HCT116 (cell line): ENCODE measurements around the gene AP2A1. TPM values are rescaled to one million over a fixed set of nuclear protein-coding genes. Genes with fewer than 3 reads are reported as not detected.
A peak's percentile ranks its signal among the peaks of the same experiment; 100 is the strongest.

Experiments
- ATAC-seq: fragments of 200-7000 bp; cut with Tn5 transposase; 2 replicates; pipeline ENCODE4 v1.9.1; 2020; ENCODE audit warnings: mild to moderate bottlenecking, moderate library complexity
- BruUV-seq: library from RNA; stranded (reverse); fragments of 400-500 nt; replicated peaks from 2 replicates; lab custom pipeline; 2021; lab: Mats Ljungman, UMichigan
- CTCF ChIA-PET: fragments of 300-600 bp; sonication (Branson Sonifier 250); formaldehyde crosslinking; loops from one replicate; lab custom pipeline; 2021; ENCODE audit warnings: antibody characterized with exemption; lab: Charles Lee
- POLR2A ChIA-PET: fragments of 300-600, 350-600 bp; sonication (Branson Sonifier 250); formaldehyde crosslinking; loops from one replicate; lab custom pipeline; 2021; ENCODE audit warnings: antibody characterized with exemption; lab: Charles Lee
- RAD21 ChIA-PET, 2 experiments: fragments of 300-600 bp; sonication (Branson Sonifier 250); formaldehyde crosslinking; loops; one replicate each; lab custom pipeline; 2023; ENCODE audit warnings: low total read pairs in 2 of 2; ENCODE audit not compliant: uncharacterized antibody in 2 of 2, unreplicated experiment in 2 of 2, low non-redundant PET in 1 of 2; lab: Charles Lee
- DNase-seq: peaks from one replicate; pipeline ENCODE4 v3.0.0-alpha.2; 2010; ENCODE audit warnings: low read depth, low spot score
- H2AFZ ChIP-seq: fragments of 200-600 bp; shearing (Covaris generic), sonication (generic); 2 replicates; pipeline ENCODE4 v1.6.1; 2017; ENCODE audit warnings: low read depth, mixed run types, mixed read lengths, antibody characterized with exemption, low read length; ENCODE audit not compliant: poor library complexity, severe bottlenecking
- H3K27ac ChIP-seq: 2 replicates; pipeline ENCODE4 v1.5.1; 2012; ENCODE audit warnings: low read depth, low read length
- H3K27me3 ChIP-seq: fragments of 200-600 bp; sonication (generic); 2 replicates; pipeline ENCODE4 v1.6.1; 2016; ENCODE audit warnings: mixed run types, low read length, mixed read lengths; ENCODE audit not compliant: insufficient read depth
- H3K36me3 ChIP-seq, 2 experiments: fragments of 200-500 bp in 1 of 2; fragments of 200-600 bp in 1 of 2; sonication (Bioruptor generic) in 1 of 2; sonication (generic) in 1 of 2; 2 replicates each; pipeline versions ENCODE4 v1.5.1 to v1.6.1; 2014 to 2016; ENCODE audit warnings: low read length in 2 of 2, inconsistent platforms in 1 of 2, mixed read lengths in 1 of 2, mixed run types in 1 of 2; ENCODE audit not compliant: insufficient read depth in 2 of 2, control insufficient read depth in 1 of 2
- H3K4me1 ChIP-seq, 2 experiments: fragments of 200-600 bp in 1 of 2; sonication (generic) in 1 of 2; 2 replicates each; pipeline versions ENCODE4 v1.5.1 to v1.6.1; 2012 to 2017; ENCODE audit warnings: low read length in 2 of 2, inconsistent platforms in 1 of 2, mild to moderate bottlenecking in 1 of 2, mixed read lengths in 1 of 2, mixed run types in 1 of 2, moderate library complexity in 1 of 2; ENCODE audit not compliant: insufficient read depth in 2 of 2, control insufficient read depth in 1 of 2
- H3K4me2 ChIP-seq: fragments of 200-600 bp; sonication (generic); 2 replicates; pipeline ENCODE4 v1.6.1; 2017; ENCODE audit warnings: mixed run types, low read length, mixed read lengths
- H3K4me3 ChIP-seq, 2 experiments: fragments of 200-600 bp in 1 of 2; sonication (generic) in 1 of 2; replicated peaks in 1 of 2; 2 replicates each; pipeline ENCODE4 v1.5.1; 2011 to 2016; ENCODE audit warnings: low read length in 2 of 2, control low read depth in 1 of 2, low read depth in 1 of 2, mild to moderate bottlenecking in 1 of 2, mixed read lengths in 1 of 2, mixed run types in 1 of 2
- H3K79me2 ChIP-seq: fragments of 200-600 bp; sonication (generic); 2 replicates; pipeline ENCODE4 v1.6.1; 2017; ENCODE audit warnings: mild to moderate bottlenecking, mixed run types, low read length, moderate library complexity, mixed read lengths; ENCODE audit not compliant: insufficient read depth
- H3K9ac ChIP-seq: fragments of 200-600 bp; sonication (generic); 2 replicates; pipeline ENCODE4 v1.6.1; 2016; ENCODE audit warnings: low read length, mixed read lengths
- H3K9me2 ChIP-seq: fragments of 200-600 bp; sonication (generic), shearing (Covaris generic); 2 replicates; pipeline ENCODE4 v1.6.1; 2017; ENCODE audit warnings: mixed run types, mild to moderate bottlenecking, moderate library complexity; ENCODE audit not compliant: insufficient read depth
- H3K9me3 ChIP-seq, 2 experiments: fragments of 200-500 bp in 1 of 2; fragments of 200-600 bp in 1 of 2; sonication (Bioruptor generic) in 1 of 2; sonication (generic) in 1 of 2; 2 replicates each; pipeline ENCODE4 v1.6.1; 2014 to 2017; ENCODE audit warnings: low read length in 2 of 2, mixed read lengths in 2 of 2, inconsistent platforms in 1 of 2, low read depth in 1 of 2, mild to moderate bottlenecking in 1 of 2, mixed run types in 1 of 2, moderate library complexity in 1 of 2; ENCODE audit not compliant: control insufficient read depth in 1 of 2, insufficient read depth in 1 of 2
- H4K20me1 ChIP-seq: fragments of 200-600 bp; sonication (generic), shearing (Covaris generic); 2 replicates; pipeline ENCODE4 v1.6.1; 2017; ENCODE audit warnings: mixed run types, mild to moderate bottlenecking, moderate library complexity; ENCODE audit not compliant: insufficient read depth
- CBX3 ChIP-seq: IDR thresholded peaks from 2 replicates; pipeline ENCODE4 v1.6.1; 2012; ENCODE audit warnings: low read depth
- ELF1 ChIP-seq: IDR thresholded peaks from 2 replicates; pipeline ENCODE4 v1.6.1; 2012; ENCODE audit warnings: low read depth, borderline replicate concordance
- EZH2phosphoT487 ChIP-seq: fragments of 200-600 bp; IDR thresholded peaks from 2 replicates; pipeline ENCODE4 v1.6.1; 2018; ENCODE audit warnings: antibody characterized with exemption, borderline replicate concordance
- FOSL1 ChIP-seq: IDR thresholded peaks from 2 replicates; pipeline ENCODE4 v1.6.1; 2012; ENCODE audit warnings: low read depth
- POLR2A ChIP-seq: IDR thresholded peaks from 2 replicates; pipeline ENCODE4 v1.7.0; 2011; ENCODE audit warnings: borderline replicate concordance; ENCODE audit not compliant: insufficient read depth, insufficient read length; ENCODE audit errors: extremely low read depth
- SIN3A ChIP-seq: IDR thresholded peaks from 2 replicates; pipeline ENCODE4 v1.6.1; 2012; ENCODE audit warnings: low read depth
- SRF ChIP-seq: IDR thresholded peaks from 2 replicates; pipeline ENCODE4 v1.6.1; 2012; ENCODE audit warnings: low read depth
- TCF7L2 ChIP-seq: IDR thresholded peaks from 2 replicates; pipeline ENCODE4 v1.7.0; 2011; ENCODE audit warnings: borderline replicate concordance, inconsistent platforms; ENCODE audit not compliant: insufficient read depth, insufficient read length; ENCODE audit errors: extremely low read depth
- ZFX ChIP-seq: fragments of 450-650 bp; IDR thresholded peaks from 2 replicates; pipeline ENCODE4 v1.6.1; 2017
- intact Hi-C: fragments of 100-400 bp; cut with micrococcal nuclease; formaldehyde crosslinking; loops from 2 replicates; pipeline ENCODE4 v1.10.0; 2022
- total RNA-seq: library from RNA; stranded (reverse); gene quantifications from one replicate; pipeline ENCODE4 v1.2.1, GENCODE V29; 2021; ENCODE audit not compliant: unreplicated experiment
- TF ChIP-seq, protein P1 (sequence below): IDR thresholded peaks from 2 replicates; pipeline ENCODE4 v1.6.1; 2012
- TF ChIP-seq, protein P2 (sequence below), 3 experiments: fragments of 200-600 bp in 1 of 3; sonication (generic) in 1 of 3; IDR thresholded peaks in 2 of 3; conservative IDR thresholded peaks in 1 of 3; 2 replicates each; pipeline ENCODE4 v1.5.1; 2012 to 2017; ENCODE audit warnings: low read depth in 2 of 3, low read length in 2 of 3, antibody characterized with exemption in 1 of 3, borderline replicate concordance in 1 of 3, control low read depth in 1 of 3, mild to moderate bottlenecking in 1 of 3, mixed read lengths in 1 of 3, mixed run types in 1 of 3, moderate library complexity in 1 of 3; ENCODE audit not compliant: insufficient read depth in 1 of 3

AP2A1 gene
- total RNA-seq, 1 experiment from 2014 or later = 102 TPM

DNA sequence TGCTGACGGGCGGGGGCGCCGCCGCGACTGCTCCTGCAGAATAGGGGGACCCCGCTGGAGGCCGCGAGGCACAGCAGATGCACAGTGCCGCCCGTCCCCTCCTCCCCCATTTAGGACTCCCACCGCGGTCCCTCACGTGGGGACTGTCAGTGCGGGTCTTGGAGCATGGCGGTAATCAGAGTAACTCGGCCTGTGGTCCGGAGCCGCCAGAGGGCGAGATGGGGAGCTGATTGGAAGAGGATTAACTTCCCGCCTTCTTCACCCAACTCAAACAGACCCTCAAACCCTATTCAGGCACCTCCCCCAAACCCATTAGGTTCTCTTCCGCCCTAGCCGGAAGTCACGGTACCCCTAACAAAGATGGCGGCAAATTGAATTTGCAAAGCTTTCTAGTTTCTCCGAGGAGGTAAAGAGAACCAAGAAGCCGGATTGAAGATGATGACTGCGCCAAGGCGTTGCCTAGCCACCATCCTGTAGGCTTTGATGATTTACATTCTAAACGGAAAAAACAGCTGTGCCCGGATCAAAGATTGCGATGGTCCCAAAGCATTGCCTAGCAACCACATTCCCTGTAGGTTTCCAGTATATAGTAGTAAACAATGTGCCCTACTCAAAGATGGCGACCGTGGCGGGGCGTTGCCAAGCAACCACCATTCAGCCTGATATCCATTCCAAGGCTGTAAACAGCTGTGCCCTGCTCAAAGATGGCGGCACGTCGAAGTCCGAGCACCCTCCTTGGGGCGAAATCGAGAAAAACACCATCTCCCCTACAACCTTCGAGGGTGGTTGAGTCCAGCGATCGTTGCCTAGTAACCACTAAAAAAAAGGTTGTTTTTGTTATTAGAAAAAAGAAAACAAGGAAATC is 46.4 kb downstream of the AP2A1 start, which contains the start of gene FUZ (continued):
- TF ChIP-seq, protein P1, sequence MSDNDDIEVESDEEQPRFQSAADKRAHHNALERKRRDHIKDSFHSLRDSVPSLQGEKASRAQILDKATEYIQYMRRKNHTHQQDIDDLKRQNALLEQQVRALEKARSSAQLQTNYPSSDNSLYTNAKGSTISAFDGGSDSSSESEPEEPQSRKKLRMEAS = no peak; the same call in 1 of the 2 replicates
- no peak for TF ChIP-seq EZH2phosphoT487
- no peak for TF ChIP-seq CBX3
- peak; percentile 89 for TF ChIP-seq TCF7L2
- TF ChIP-seq SIN3A = no peak
- no peak for TF ChIP-seq POLR2A
- no peak for TF ChIP-seq ELF1
- no peak for TF ChIP-seq SRF

DNA sequence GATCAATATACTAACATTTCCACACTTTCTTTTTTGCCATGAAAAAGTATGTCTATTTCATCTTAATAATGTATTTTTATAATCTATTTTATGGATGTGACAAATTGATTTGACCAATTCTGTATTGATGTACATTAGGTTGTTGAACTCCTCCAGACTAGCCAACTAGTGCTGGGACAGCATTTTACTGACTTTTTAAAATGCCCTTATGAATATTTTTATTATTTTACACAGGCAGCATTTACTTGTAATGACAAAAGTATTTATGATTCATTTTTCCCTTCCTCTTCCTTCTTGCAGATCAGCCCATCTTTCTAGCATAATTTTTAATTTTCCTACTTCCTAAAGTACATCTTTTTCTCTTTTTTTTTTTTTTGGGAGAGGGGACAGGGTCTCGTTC is 47.2 kb downstream of the AP2A1 start:
- RAD21 ChIA-PET = no interaction called here
- Histone ChIP-seq H3K4me2 (peak overlapping the region; percentile 78), H2AFZ (peak overlapping the region; percentile 99), H3K79me2 (peaks cover 9% of the 10 kb centered on the region), H3K36me3 (no peaks in the 10 kb centered on the region), H3K27ac (no peak overlapping the region), H4K20me1 (no peaks in the 10 kb centered on the region), H3K9me2 (no peaks in the 10 kb centered on the region), H3K4me3 (peak overlapping the region in 1 of 2 experiments; percentile 4; a peak in 1 of 4 replicates), H3K9ac (0 out of 2 replicates have a peak overlapping the region, but pooled peaks have one; percentile 18), H3K4me1 (peaks cover 16 to 40% of the 10 kb centered on the region in 2 experiments), H3K27me3 (no peaks in the 10 kb centered on the region), H3K9me3 (no peaks in the 10 kb centered on the region)
- DNase-seq (no peak), ATAC-seq (no peak)
- POLR2A ChIA-PET = no interaction called here
- CTCF ChIA-PET = no interaction called here
- TF ChIP-seq FOSL1 (no peak), SRF (no peak), ZFX (no peak), POLR2A (no peak)
- TF ChIP-seq, protein P2, sequence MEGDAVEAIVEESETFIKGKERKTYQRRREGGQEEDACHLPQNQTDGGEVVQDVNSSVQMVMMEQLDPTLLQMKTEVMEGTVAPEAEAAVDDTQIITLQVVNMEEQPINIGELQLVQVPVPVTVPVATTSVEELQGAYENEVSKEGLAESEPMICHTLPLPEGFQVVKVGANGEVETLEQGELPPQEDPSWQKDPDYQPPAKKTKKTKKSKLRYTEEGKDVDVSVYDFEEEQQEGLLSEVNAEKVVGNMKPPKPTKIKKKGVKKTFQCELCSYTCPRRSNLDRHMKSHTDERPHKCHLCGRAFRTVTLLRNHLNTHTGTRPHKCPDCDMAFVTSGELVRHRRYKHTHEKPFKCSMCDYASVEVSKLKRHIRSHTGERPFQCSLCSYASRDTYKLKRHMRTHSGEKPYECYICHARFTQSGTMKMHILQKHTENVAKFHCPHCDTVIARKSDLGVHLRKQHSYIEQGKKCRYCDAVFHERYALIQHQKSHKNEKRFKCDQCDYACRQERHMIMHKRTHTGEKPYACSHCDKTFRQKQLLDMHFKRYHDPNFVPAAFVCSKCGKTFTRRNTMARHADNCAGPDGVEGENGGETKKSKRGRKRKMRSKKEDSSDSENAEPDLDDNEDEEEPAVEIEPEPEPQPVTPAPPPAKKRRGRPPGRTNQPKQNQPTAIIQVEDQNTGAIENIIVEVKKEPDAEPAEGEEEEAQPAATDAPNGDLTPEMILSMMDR (IDR thresholded peaks at IDR 0.05 in 2 of 3, conservative IDR thresholded peaks at IDR 0.05 in 1 of 3; ENCODE audit: borderline replicate concordance in 1 of 3, insufficient read depth in 1 of 3, low read depth in 2 of 3, low read length in 2 of 3) = no peak
- TF ChIP-seq, protein P1 = no peak
- intact Hi-C loops = no loop called here
- BruUV-seq = no TSS peak
